ENCODE results near the gene EFHC1. TPM values are rescaled to one million over a fixed set of nuclear protein-coding genes. Genes with fewer than 3 reads are reported as not detected.

The EFHC1 gene
- total RNA-seq, 4 donors from 2014 or later, result 17.1 to 28.4 (median 19.5) TPM

GRCh38 chr6:52489881-52490280, 69.7 kb downstream of the EFHC1 start:
- H3K4me1 ChIP-seq, result peaks cover 0 to 2% (median 0%) of the 10 kb centered on the region in 4 donors
- DNase-seq, result no peak
- 68 to 74% methylated on average over 5 of the region's 5 CpGs for WGBS, 2 donors (ENCODE audit: low coverage in 1 of 2)
- intact Hi-C loops (cut with DNase I; ENCODE audit: low total_unique reads) (no loop called here), in situ Hi-C loops (cut with MboI; ENCODE audit: low pct_ligation_motif_present in 1 of 4, low pct_unique_long_range_greater_than_20kb in 1 of 4, low sequenced_read_pairs in 3 of 4) (loop anchor here in 1 of 4 donors (10.0 kb wide), 1 partner anchor 65 kb away; the partner anchor contains the start of gene EFHC1)
- TF ChIP-seq EP300 (IDR thresholded peaks at IDR 0.05; ENCODE audit: low read depth) (no peak), POLR2AphosphoS5 (IDR thresholded peaks at IDR 0.05) (no peak), POLR2A (IDR thresholded peaks at IDR 0.05) (no peak)
- TF ChIP-seq, protein P1, sequence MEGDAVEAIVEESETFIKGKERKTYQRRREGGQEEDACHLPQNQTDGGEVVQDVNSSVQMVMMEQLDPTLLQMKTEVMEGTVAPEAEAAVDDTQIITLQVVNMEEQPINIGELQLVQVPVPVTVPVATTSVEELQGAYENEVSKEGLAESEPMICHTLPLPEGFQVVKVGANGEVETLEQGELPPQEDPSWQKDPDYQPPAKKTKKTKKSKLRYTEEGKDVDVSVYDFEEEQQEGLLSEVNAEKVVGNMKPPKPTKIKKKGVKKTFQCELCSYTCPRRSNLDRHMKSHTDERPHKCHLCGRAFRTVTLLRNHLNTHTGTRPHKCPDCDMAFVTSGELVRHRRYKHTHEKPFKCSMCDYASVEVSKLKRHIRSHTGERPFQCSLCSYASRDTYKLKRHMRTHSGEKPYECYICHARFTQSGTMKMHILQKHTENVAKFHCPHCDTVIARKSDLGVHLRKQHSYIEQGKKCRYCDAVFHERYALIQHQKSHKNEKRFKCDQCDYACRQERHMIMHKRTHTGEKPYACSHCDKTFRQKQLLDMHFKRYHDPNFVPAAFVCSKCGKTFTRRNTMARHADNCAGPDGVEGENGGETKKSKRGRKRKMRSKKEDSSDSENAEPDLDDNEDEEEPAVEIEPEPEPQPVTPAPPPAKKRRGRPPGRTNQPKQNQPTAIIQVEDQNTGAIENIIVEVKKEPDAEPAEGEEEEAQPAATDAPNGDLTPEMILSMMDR (IDR thresholded peaks at IDR 0.05), result no peak
- no peak overlapping the region for H3K4me3 ChIP-seq
- H3K36me3 ChIP-seq, result peaks cover 0 to 2% (median 0%) of the 10 kb centered on the region in 4 donors
- H3K27me3 ChIP-seq, result no peaks in the 10 kb centered on the region
- no peaks in the 10 kb centered on the region for H3K9me3 ChIP-seq
- H3K27ac ChIP-seq, result no peak overlapping the region

- Histone ChIP-seq H3K27ac (peak overlapping the region; percentile 41 to 60 (median 52)), H3K4me3 (no peak overlapping the region), H3K36me3 (peaks cover 0 to 3% (median 0%) of the 10 kb centered on the region in 4 donors), H3K27me3 (no peaks in the 10 kb centered on the region), H3K9me3 (no peaks in the 10 kb centered on the region), H3K4me1 (peaks cover 0 to 2% (median 0%) of the 10 kb centered on the region in 4 donors)
- in situ Hi-C loops (cut with MboI; ENCODE audit: low pct_ligation_motif_present in 1 of 4, low pct_unique_long_range_greater_than_20kb in 1 of 4, low sequenced_read_pairs in 3 of 4), result loop anchor here in 1 of 4 donors (10.0 kb wide), 1 partner anchor 67 kb away; the partner anchor contains the start of gene EFHC1
- intact Hi-C loops (cut with DNase I; ENCODE audit: low total_unique reads), result no loop called here
- no peak for TF ChIP-seq POLR2AphosphoS5 (IDR thresholded peaks at IDR 0.05)
- TF ChIP-seq POLR2A (IDR thresholded peaks at IDR 0.05), result no peak
- TF ChIP-seq, protein P1 (IDR thresholded peaks at IDR 0.05), result no peak
- TF ChIP-seq EP300 (IDR thresholded peaks at IDR 0.05; ENCODE audit: low read depth), result no peak
- DNase-seq, result no peak
- 68 to 74% methylated on average over 11 to 14 of the region's 14 CpGs for WGBS, 2 donors (ENCODE audit: low coverage in 1 of 2)
Measured at GRCh38 chr6:52491203-52492069, 71.3 kb downstream of the EFHC1 start.

- no peak overlapping the region for H3K27ac ChIP-seq
- 59 to 75% methylated on average over 1 to 3 of the region's 3 CpGs for WGBS, 2 donors (ENCODE audit: low coverage in 1 of 2)
- H3K36me3 ChIP-seq, result peaks cover 0 to 3% (median 0%) of the 10 kb centered on the region in 4 donors
- peaks cover 0 to 2% (median 0%) of the 10 kb centered on the region in 4 donors for H3K4me1 ChIP-seq
- no peak overlapping the region for H3K4me3 ChIP-seq
- intact Hi-C loops (cut with DNase I; ENCODE audit: low total_unique reads), result no loop called here
- H3K9me3 ChIP-seq, result no peaks in the 10 kb centered on the region
- no peak for DNase-seq
- H3K27me3 ChIP-seq, result no peaks in the 10 kb centered on the region
- in situ Hi-C loops (cut with MboI; ENCODE audit: low pct_ligation_motif_present in 1 of 4, low pct_unique_long_range_greater_than_20kb in 1 of 4, low sequenced_read_pairs in 3 of 4), result loop anchor here in 1 of 4 donors (10.0 kb wide), 1 partner anchor 69 kb away; the partner anchor contains the start of gene EFHC1
- TF ChIP-seq, protein P1 (IDR thresholded peaks at IDR 0.05), result no peak
- TF ChIP-seq POLR2AphosphoS5 (IDR thresholded peaks at IDR 0.05), result no peak
- TF ChIP-seq POLR2A (IDR thresholded peaks at IDR 0.05), result no peak
- TF ChIP-seq EP300 (IDR thresholded peaks at IDR 0.05; ENCODE audit: low read depth), result no peak
Measured at GRCh38 chr6:52493669-52494068, 73.5 kb downstream of the EFHC1 start.

- in situ Hi-C loops (cut with MboI; ENCODE audit: low pct_ligation_motif_present in 1 of 4, low pct_unique_long_range_greater_than_20kb in 1 of 4, low sequenced_read_pairs in 3 of 4) (loop anchor here in 1 of 4 donors (10.0 kb wide), 1 partner anchor 70 kb away; the partner anchor contains the start of gene EFHC1), intact Hi-C loops (cut with DNase I; ENCODE audit: low total_unique reads) (no loop called here)
- DNase-seq, result no peak
- Histone ChIP-seq H3K4me1 (peaks cover 0 to 2% (median 0%) of the 10 kb centered on the region in 4 donors), H3K4me3 (no peak overlapping the region), H3K36me3 (peaks cover 0 to 3% (median 0%) of the 10 kb centered on the region in 4 donors), H3K27me3 (no peaks in the 10 kb centered on the region), H3K27ac (no peak overlapping the region), H3K9me3 (no peaks in the 10 kb centered on the region)
- 93 to 97% methylated on average over 5 to 7 of the region's 7 CpGs for WGBS, 2 donors (ENCODE audit: low coverage in 1 of 2)
- TF ChIP-seq POLR2AphosphoS5 (IDR thresholded peaks at IDR 0.05), result no peak
- TF ChIP-seq, protein P1 (IDR thresholded peaks at IDR 0.05), result no peak
Measured at GRCh38 chr6:52494298-52495072, 74.3 kb downstream of the EFHC1 start.

All from transverse colon (tissue), 4 donors.